ENCODE results near the gene MICU2.

Gene MICU2

DNA sequence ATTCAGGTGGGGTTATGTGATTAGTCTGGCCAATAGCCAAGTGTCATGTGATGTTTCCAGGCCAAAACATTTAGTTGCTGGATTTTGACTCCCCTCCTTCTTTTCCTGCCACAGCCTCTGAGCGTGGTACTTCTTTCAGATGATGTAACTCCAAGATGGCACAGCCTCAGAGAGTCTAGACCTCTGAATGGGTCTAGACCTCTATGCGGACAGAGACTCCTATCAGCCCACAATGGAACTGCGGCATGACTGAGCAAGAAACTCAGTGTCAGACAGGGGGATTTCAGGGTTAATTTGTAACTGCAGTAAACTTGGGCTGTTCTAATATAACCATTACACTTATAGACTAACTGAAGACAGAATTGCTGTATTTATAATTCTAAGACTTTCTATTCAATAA lies 102.3 kb downstream of the MICU2 start:
- no peak for DNase-seq (ENCODE audit: low read depth in 1 of 2, low spot score in 1 of 2)

DNA sequence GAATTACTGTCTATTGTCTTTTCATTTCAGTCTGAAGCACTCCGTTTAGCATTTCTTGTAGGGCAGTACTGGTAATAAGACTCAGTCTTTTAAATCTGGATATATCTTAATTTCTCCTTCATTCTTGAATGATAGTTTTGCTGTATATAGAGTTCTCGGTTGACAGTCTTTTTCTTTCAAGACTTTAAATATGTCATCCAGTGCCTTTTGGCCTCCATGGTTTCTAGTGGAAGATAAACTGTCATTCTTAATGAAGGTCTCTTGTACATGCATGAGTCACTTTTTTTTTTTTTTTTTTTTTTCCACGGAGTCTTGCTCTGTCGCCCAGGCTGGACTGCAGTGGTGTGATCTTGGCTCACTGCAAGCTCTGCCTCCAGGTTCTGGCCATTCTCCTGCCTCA lies 117.6 kb downstream of the MICU2 start:
- DNase-seq (ENCODE audit: low read depth in 1 of 2, low spot score in 1 of 2) = no peak

DNA sequence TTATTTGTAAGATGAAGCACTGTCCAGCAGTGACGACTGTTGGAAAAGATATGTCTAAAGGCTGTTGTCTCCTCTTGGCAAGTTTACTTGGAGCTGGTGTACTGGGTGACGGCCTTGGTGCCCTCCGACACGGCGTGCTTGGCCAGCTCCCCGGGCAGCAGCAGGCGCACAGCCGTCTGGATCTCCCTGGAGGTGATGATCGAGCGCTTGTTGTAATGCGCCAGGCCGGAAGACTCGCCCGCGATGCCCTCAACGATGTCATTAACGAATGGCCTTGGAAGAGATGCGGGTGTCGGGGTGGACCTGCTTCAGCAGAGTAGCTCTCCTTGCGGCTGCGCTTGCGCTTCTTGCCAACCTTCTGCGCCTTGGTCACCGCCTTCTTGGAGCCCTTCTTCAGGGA lies 120.2 kb downstream of the MICU2 start:
- no peak for DNase-seq (ENCODE audit: low read depth in 1 of 2, low spot score in 1 of 2)

DNA sequence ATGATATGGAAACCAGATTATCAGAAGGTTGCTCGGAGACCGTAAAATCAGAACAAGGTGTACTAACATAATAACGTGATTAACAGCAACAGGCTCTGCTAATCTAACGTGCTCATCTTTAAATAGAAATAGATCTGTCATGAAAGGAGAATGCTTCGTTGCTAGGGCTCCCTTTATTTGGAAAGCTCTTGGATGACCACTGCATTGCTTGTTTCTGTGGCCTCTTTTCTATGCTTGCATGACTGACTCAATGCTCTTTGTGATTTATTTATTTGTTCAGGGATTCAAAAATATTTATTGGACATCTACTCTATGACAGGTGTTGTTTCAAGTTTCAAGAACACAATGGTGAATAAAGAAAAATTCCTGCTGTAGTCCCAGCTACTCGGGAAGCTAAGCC lies 122.6 kb downstream of the MICU2 start:
- DNase-seq (ENCODE audit: low read depth in 1 of 2, low spot score in 1 of 2) = no peak

DNA sequence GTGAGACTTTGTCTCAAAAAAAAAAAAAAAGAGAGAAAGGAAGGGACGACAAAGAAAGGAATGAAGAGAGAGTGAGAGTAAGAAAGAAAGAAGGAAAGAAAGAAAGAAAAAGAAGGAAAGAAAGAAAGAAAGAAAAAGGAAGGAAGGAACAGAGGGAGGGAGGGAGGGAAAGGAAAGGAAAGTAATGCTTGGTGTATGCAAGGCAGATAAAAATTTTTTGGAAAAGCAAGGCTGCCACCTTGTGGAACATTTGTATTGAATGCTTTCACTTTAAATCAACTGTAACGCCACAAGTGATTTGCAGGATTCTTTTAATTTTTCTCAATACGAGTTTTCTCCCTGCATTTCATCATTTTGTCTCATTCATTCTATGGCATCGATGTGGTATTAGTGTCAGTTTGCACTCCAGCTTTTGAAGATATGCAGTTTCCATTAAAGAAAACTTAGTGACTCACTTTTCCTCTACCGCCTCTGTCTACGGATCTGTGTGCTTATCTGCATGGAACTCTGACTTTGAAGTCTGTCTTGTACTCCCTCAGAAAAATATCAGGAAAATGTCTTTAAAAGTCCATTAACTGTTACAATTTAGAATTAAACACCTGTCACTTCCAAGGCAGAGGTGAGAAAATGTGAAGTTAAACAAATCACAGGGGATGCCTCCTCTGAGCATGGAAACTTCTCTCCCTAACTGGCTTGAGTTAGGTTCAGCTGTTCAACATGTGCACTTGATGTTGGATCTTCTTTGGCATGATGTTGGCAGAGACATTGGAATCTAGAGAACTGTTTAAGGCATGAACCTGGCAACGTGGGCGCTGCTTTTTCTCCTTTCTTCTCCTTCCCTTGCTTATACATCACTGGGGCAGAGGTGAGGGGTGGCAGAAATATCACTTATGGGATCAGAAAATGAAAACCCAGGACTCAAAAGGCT lies 124.8 kb downstream of the MICU2 start:
- DNase-seq (ENCODE audit: low read depth in 1 of 2, low spot score in 1 of 2) = peak in 1 of 2 donors; percentile 62

DNA sequence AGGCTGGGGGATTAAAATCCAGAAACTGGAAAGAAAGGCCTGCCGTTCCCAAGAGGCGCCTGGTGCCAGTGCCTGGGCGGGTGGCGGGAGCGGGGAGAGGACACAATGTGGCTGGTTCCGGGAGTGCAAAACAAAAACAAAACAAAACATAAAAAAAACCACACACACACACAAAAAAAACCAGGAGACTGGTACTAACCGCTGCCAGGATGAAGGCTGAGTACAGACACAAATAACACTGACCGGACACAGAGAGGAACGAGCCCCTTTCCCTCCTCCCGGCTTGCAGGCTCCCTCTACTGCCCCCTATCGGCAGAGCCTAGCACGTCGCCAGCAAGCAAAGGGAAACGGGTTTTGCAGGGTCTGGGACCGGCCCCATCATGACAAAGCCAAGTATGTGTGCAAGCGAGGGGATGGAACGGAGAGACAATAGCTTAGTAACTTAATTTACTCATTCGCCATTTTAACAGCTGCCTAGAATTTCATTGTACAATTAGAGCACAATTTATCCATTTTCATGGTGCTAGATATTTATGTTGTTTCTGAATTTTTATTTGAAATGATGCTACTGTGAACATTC lies 127.0 kb downstream of the MICU2 start:
- DNase-seq (ENCODE audit: low read depth in 1 of 2, low spot score in 1 of 2) = peak; percentile 60 to 81

DNA sequence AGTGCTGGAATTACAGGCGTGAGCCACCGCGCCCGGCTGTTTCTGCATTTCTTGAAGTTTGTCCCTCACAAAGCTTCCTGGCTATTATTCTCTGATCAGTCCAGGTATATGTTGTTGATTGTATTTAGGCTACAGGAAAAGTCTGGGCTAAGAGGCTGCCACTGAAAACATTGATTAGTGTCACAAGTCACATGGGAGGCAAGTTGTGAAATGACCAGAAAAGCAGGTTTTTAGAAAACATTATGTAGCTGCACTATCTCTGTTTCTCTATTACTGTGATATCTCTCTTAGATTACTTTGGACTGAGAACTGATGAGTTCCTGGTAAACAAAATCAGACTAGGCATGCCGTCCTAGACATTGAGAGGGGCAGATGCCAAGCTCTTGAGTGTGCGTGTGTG lies 128.9 kb downstream of the MICU2 start:
- no peak for DNase-seq (ENCODE audit: low read depth in 1 of 2, low spot score in 1 of 2)

DNA sequence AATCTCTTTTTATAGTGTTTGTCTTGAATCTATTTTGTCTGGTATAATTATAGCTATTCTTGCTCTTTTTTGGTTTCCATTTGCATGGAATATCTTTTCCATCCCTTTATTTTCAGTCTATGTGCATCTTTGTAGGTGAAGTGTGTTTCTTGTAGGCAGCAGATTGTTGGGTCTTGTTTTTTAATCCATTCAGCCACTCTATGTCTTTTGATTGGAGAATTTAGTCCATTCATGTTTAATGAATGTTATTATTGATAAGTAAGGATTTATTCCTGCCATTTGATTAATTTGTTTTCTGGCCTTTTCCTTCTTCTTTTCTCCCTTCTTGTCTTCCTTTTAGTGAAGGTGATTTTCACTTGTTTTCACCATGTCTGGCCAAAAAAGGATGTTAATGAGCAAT lies 133.2 kb downstream of the MICU2 start:
- DNase-seq (ENCODE audit: low read depth in 1 of 2, low spot score in 1 of 2) = no peak

DNA sequence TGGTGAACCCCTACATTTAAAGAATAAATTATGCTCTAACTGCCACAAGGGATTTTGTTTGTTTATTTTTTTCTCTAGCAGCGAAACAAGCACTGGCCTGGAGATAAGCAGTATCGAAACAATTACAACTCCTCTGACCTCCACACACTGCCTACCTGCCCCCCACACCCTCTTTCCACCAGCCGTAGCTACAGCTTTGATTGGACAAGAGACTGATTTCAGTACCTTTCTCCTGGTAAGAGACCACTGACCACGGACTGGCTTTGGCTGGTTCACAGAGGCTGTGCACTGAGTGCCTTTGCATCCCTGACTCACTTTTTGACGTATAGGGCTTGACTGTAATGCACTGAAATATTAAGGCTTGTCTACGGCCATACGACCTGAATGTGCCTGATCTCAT lies 137.4 kb downstream of the MICU2 start:
- no peak for DNase-seq (ENCODE audit: low read depth in 1 of 2, low spot score in 1 of 2)

DNA sequence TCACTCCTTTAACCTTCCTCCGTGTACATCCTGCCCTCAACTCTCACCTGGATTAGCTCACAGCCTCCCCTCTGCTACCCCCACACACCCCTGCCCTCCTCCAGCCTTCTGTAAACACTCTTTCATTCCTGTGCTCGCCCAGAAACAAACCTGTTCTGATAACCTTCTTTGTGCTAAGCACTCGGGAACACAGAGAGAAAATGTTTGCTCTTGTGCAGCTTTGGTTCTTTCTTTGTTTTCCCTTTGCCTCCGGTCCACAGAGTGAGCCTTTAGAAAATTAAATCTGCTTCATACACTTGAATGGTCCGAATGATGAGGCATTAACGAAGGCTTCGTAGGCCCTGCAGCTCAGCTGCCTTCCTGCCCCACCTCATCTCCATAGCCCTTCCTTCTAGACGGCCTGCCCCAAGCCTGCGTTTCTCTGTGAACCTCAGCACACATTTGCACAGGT lies 138.2 kb downstream of the MICU2 start:
- DNase-seq (ENCODE audit: low read depth in 1 of 2, low spot score in 1 of 2) = no peak

DNA sequence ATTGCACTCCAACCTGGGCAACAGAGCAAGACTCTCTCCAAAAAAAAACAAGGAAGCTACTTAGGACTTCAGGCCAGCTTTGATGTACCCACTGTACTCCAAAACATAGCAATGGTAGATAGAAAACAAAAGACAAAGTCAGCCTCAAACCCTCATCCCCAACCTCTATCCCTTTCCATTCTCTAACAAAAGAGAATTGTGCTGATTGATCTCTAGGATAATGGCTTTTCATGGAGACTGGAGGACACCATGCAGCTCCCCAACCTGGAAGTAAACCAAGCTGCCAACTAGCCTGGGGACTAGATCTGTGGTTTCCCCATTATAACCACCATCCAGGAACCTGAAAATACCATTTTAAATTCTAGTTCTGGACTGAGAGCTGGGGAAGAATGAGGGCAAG lies 140.5 kb downstream of the MICU2 start:
- no peak for DNase-seq (ENCODE audit: low read depth in 1 of 2, low spot score in 1 of 2)

DNA sequence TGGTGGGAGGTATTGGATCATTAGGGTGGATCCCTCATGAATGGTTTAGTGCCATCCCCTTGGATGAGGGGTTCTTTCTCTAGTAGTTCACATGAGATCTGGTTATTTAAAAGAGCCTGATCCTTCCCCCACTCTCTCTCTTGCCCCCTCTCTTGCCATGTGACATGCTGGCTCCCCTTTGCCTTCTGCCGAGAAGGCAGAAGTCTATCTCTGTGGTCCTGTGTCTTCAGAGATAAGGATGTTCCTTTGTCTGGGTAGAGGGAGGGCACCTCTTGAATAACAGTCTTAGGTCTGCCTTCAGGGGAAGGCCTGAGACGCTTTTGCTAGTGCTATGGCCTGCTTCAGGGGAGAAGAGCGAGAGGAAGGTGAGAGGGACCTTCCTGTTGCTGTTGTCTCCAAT lies 142.8 kb downstream of the MICU2 start:
- DNase-seq (ENCODE audit: low read depth in 1 of 2, low spot score in 1 of 2) = no peak

DNA sequence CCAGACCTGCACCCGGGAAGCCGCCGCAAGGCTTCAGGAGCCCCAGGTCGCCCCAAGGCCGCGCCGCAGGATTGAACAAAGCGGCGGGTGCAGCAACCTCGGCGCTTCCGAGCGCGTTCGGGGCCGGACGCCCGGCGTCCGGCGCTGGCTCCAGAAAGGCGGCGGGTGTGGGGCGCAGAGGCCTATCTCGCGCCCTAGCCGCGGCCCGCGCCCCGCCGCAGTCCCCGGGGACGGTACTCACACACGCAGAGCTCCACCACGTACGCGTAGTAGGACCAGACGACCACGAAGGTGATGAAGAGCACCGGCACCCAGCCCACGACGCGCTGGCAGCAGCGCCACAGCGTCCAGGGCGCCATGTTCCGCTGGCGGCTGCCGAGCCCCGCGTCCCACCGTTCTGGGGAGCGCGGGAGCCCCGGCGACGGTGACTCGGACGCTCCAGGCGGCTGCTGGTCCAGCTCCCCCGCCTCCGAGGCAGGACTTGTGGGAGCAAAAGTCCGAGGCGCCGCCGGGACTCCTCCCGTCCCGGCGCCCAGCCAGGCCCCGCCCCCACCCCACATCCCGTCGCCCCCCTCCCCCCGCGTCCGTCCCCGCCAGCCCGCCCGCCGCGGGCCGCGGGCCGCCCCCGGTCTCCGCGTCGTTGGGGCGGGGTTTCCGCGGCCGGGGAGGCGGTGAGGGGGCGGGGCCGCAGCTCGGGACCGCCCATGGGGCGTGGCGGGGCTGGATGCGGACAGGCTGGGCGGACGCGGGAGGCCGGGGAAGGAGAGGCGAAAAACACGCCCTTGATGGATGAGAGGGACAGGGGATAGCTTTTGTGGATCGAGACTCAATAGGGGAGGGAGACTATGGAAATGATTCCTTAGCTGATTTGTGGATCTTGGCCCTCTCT lies 144.9 kb downstream of the MICU2 start, which contains the start of gene ZDHHC20:
TSS of gene ZDHHC20 (minus strand) at position 491 of the 889 bp plus-strand sequence. CDS start at position 359, 132 bp downstream.
- DNase-seq (ENCODE audit: low read depth in 1 of 2, low spot score in 1 of 2) = peak; percentile 80 to 83

DNA sequence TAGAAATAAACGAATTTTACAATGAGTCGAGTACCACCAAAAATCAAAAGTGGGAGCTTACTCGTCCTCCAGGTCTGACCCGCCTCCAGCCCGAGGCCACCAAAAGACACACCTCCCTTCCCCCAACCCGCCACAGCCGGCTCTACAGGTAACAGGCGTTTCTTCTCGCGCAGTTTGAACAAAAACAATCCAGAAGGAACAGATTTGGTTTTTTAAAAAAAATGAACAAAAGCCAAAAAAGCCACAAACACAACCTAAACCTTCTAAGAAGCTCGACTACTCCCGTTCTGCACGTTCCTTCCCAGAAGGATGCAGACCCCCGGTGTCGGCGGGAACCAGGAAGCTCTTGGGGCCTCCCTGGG lies 145.5 kb downstream of the MICU2 start:
- peak in 1 of 2 donors; percentile 11 for DNase-seq (ENCODE audit: low read depth in 1 of 2, low spot score in 1 of 2)

DNA sequence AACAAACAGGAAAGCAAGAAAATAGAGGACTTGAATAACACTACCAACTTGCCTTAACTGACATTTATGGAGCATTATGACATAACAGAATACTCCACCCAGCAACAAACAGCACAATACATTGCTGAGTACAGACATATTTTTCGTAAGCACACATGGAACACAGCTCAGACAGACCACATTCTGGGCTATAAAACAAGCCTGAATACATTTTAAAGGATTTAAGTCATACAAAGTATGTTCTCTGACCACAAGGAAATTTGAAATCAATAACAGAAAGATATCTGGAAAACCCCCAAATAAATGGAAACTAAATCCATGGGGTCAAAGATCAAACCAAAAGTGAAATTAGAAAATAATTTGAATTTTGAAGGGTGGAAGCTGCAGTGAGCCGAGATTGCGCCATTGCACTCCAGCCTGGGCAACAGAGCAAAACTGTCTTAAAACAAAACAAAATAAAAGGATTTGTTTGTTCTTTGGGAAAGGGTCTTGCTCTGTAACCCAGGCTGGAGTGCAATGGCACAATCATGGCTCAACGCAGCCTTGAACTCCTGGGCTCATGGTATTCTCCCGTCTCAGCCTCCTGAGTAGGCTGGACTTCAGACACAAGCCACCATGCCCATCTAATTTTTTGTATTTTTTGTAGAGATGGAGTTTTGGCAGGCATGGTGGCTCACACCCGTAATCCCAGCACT lies 150.4 kb downstream of the MICU2 start:
- no peak for DNase-seq (ENCODE audit: low read depth in 1 of 2, low spot score in 1 of 2)

DNA sequence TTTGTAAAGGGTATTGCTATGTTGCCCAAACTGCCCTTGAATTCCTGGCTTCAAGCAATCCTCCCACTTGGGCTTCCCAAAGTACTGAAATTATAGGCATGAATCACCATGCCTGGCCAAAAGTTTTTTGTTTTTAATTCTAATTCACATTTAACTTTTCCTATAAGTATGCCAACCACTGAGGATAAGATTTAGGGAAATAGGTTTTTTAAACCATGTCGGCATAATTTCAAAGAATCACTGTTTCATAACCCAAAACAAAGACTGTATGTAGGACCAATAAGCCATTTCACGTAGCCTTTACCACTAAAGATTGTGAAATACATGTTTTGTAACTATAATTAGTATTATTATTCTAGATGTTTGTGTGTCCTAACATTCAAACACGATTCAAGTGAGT lies 153.0 kb downstream of the MICU2 start:
- no peak for DNase-seq (ENCODE audit: low read depth in 1 of 2, low spot score in 1 of 2)

DNA sequence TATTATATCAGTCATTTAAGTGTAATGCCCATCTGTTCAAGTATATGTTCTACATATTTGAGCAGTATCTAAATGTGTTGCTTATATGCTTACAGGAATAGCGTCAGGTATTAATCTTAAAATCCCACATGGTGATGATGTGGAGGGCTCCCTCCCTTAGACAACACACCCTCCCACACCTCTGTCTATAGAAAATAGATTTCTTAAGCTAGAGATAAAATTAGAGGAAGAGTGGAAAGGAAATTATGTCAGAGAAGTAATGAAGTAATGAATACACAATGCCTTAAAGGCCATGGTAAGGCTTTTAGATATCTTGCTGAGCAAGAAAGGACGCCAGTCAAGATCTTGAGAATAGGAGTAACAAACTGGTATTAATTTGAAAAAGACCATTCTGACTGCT lies 157.3 kb downstream of the MICU2 start:
- DNase-seq (ENCODE audit: low read depth in 1 of 2, low spot score in 1 of 2) = no peak

DNA sequence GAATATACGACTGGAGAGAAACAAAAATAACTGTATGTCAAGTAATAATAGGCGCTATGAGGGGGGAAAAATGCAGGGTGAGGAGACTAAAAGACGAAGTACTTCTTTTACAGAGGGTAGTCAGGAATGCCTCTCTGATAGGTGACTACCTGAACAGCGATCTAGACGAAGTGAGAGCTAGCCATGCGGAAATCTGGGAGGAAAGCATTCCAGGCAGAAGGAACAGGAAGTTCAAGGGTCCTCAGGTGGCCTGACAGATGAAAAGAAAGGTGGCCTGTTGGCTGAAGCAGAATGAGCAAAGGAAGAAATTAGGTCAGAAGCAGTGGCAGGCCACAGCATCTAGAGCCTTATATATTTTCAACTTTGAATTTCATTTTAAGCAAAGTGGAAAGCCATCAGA lies 158.2 kb downstream of the MICU2 start:
- DNase-seq (ENCODE audit: low read depth in 1 of 2, low spot score in 1 of 2) = no peak

DNA sequence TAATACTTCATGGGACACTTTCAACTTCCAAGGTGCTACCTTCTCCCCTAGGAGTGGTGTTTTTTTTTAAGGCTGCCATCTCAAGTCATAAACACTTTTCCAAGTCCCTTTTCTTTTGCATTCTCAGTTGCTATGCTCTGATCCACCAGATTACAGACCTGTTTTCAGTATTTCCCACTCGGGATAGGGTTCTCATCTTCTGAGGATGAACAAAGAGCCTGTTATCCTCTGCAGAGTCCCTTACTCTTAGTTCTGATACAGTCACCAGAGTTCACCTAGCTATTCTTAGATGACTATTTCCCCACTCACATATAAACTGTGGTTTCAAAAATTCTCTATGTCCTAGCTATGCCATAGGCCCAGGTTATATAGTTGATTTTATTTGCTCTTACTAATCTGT lies 160.8 kb downstream of the MICU2 start:
- DNase-seq (ENCODE audit: low read depth in 1 of 2, low spot score in 1 of 2) = no peak
